Small intestine (tissue), 7 donors: ENCODE results near the gene APOA4. TPM values are rescaled to one million over a fixed set of nuclear protein-coding genes. Genes with fewer than 3 reads are reported as not detected.
"Not testable (repeated sequence)": the region's sequence is repeated elsewhere in the genome, so short reads cannot be mapped to it uniquely, and the experiment has no call there.

Experiments used
- DNase-seq, 2 donors: peaks; one replicate each; pipeline versions ENCODE4 v3.0.0 to v3.0.0-alpha.2; 2013
- FAIRE-seq: peaks from 2 replicates; lab custom pipeline; 2012; peaks lifted over from hg19 to GRCh38; lab: Jason Lieb, UNC
- H3K27ac ChIP-seq, 3 donors: one replicate each; pipeline ENCODE4 v1.5.1; 2013; ENCODE audit warnings: low read length in 2 of 3, mild to moderate bottlenecking in 2 of 3, control low read depth in 1 of 3, inconsistent platforms in 1 of 3, low read depth in 1 of 3, moderate library complexity in 1 of 3
- H3K27me3 ChIP-seq, 3 donors: one replicate each; pipeline ENCODE4 v1.6.1; 2013; ENCODE audit warnings: low read length in 3 of 3, inconsistent platforms in 1 of 3; ENCODE audit not compliant: control insufficient read depth in 3 of 3, insufficient read depth in 3 of 3
- H3K36me3 ChIP-seq, 3 donors: one replicate each; pipeline ENCODE4 v1.6.1; 2013; ENCODE audit warnings: low read length in 3 of 3, inconsistent platforms in 1 of 3, low read depth in 1 of 3, mild to moderate bottlenecking in 1 of 3, moderate library complexity in 1 of 3; ENCODE audit not compliant: control insufficient read depth in 3 of 3, insufficient read depth in 2 of 3
- H3K4me1 ChIP-seq, 3 donors: one replicate each; pipeline ENCODE4 v1.6.1; 2013; ENCODE audit warnings: low read length in 2 of 3, inconsistent platforms in 1 of 3, low read depth in 1 of 3, mild to moderate bottlenecking in 1 of 3, moderate library complexity in 1 of 3; ENCODE audit not compliant: control insufficient read depth in 3 of 3, insufficient read depth in 2 of 3
- H3K4me3 ChIP-seq, 3 donors: one replicate each; pipeline ENCODE4 v1.5.1; 2013; ENCODE audit warnings: low read length in 3 of 3, control low read depth in 1 of 3, inconsistent platforms in 1 of 3, low read depth in 1 of 3, mild to moderate bottlenecking in 1 of 3, moderate library complexity in 1 of 3
- H3K9me3 ChIP-seq, 2 donors: one replicate each; pipeline ENCODE4 v1.6.1; 2013; ENCODE audit warnings: low read depth in 1 of 2, low read length in 1 of 2; ENCODE audit not compliant: control insufficient read depth in 2 of 2, insufficient read depth in 1 of 2
- WGBS, 3 donors: extraction: QIAGEN DNeasy Blood & Tissue Kit; methylation state at CpG; one replicate each; pipeline ENCODE4 v1.1.7; 2013; 5-methylcytosine and 5-hydroxymethylcytosine counted together
- polyA plus RNA-seq, 4 donors: library from polyadenylated mRNA; stranded (reverse) in 3 of 4; unstranded in 1 of 4; fragments of 200-250 nt in 3 of 4; fragments of 120-200 nt in 1 of 4; gene quantifications; one replicate each; pipeline versions ENCODE4 v1.2.1 to v1.2.3, GENCODE V29; 2013
- donor health status: healthy with polysubstance abuse.
- donor health status: control.
- donor health status: control.
- donor health status: Bipolar disorder and iron deficiency.
- donor health status: healthy.

The APOA4 gene
- polyA plus RNA-seq, 4 donors = 338 to 9,049 (median 4,672) TPM

- FAIRE-seq (no peak), DNase-seq (peak; percentile 64 to 92)
- Histone ChIP-seq H3K4me3 (no peak overlapping the region), H3K27me3 (no peaks in the 10 kb centered on the region), H3K4me1 (peaks cover 0 to 25% (median 0%) of the 10 kb centered on the region in 3 donors), H3K36me3 (peaks cover 0 to 2% (median 0%) of the 10 kb centered on the region in 3 donors), H3K9me3 (peaks cover 0 to 5% of the 10 kb centered on the region in 2 donors), H3K27ac (peak overlapping the region; percentile 52 to 79 (median 52))
- WGBS, 3 donors = 35 to 60% (median 51%) methylated on average over 5 of the region's 5 CpGs
These were observed 9.2 kb downstream of the APOA4 start for GRCh38 chr11:116813781-116814471.

- Histone ChIP-seq H3K27ac (peak overlapping the region; percentile 7 to 79 (median 52)), H3K36me3 (no peaks in the 10 kb centered on the region), H3K4me3 (no peak overlapping the region), H3K27me3 (no peaks in the 10 kb centered on the region), H3K4me1 (peaks cover 0 to 31% (median 0%) of the 10 kb centered on the region in 3 donors), H3K9me3 (peaks cover 0 to 5% of the 10 kb centered on the region in 2 donors)
- 72 to 90% (median 84%) methylated on average over 1 of the region's 1 CpG for WGBS, 3 donors
- DNase-seq (no peak), FAIRE-seq (no peak)
These were observed 9.9 kb downstream of the APOA4 start for GRCh38 chr11:116813170-116813569.

DNA sequence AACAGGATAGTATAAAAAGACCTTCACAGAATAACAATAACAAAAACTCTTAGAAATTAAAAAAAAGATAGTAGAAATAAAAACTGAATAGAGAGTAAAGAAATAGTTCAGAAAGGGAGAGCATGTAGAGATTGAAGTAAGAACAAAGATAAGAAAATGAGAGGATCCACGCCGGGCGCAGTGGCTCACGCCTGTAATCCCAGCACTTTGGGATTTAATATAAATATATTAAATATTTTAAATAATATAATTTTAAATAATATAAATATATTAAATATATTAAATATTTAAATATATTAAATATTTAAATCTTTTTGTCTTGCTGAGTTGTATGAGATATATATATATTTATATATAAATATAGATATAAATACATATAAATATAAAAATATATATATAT is 11.0 kb downstream of the APOA4 start:
- 86 to 99% (median 97%) methylated on average over 4 of the region's 4 CpGs for WGBS, 3 donors
- FAIRE-seq = peak; percentile 99

DNA sequence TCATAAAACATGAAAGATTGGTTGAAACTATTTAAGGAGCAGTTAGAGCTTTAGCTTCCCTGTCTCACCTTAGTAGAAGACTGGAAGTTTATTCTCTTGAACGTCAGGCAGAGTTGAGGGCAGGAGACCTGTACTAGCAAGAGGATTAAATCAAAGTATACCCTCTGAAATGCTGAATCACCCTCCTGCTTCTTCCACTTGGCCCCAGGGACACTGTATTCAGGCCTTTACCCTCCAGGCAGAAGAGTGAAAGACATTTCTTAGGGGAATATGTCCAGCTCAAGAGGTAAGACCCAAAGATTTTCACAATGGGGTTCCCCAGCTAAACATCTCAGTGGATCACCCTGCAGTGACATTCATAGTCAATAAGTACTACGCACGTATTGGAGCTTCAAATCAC is 11.9 kb downstream of the APOA4 start:
- peaks cover 0 to 43% (median 2%) of the 10 kb centered on the region in 3 donors for H3K4me1 ChIP-seq
- H3K27ac ChIP-seq = no peak overlapping the region
- H3K27me3 ChIP-seq = no peaks in the 10 kb centered on the region
- H3K9me3 ChIP-seq = peaks cover 0 to 5% of the 10 kb centered on the region in 2 donors
- DNase-seq (peak in 1 of 2 donors; percentile 15), FAIRE-seq (no peak)
- WGBS, 3 donors = 82 to 94% (median 86%) methylated on average over 3 of the region's 3 CpGs
- H3K36me3 ChIP-seq = no peaks in the 10 kb centered on the region
- H3K4me3 ChIP-seq = no peak overlapping the region

More for the DNA sequence above, 11.0 kb downstream of the APOA4 start:
- no peaks in the 10 kb centered on the region for H3K36me3 ChIP-seq
- H3K9me3 ChIP-seq = peaks cover 0 to 5% of the 10 kb centered on the region in 2 donors
- peaks cover 0 to 38% (median 2%) of the 10 kb centered on the region in 3 donors for H3K4me1 ChIP-seq
- no peaks in the 10 kb centered on the region for H3K27me3 ChIP-seq
- H3K4me3 ChIP-seq = no peak overlapping the region
- no peak for DNase-seq
- H3K27ac ChIP-seq = no peak overlapping the region

GRCh38 chr11:116808262-116809175 is 14.6 kb downstream of the APOA4 start:
- Histone ChIP-seq H3K27ac (peak overlapping the region; percentile 74 to 98 (median 84)), H3K4me3 (no peak overlapping the region), H3K9me3 (peaks cover 0 to 5% of the 10 kb centered on the region in 2 donors)

DNA sequence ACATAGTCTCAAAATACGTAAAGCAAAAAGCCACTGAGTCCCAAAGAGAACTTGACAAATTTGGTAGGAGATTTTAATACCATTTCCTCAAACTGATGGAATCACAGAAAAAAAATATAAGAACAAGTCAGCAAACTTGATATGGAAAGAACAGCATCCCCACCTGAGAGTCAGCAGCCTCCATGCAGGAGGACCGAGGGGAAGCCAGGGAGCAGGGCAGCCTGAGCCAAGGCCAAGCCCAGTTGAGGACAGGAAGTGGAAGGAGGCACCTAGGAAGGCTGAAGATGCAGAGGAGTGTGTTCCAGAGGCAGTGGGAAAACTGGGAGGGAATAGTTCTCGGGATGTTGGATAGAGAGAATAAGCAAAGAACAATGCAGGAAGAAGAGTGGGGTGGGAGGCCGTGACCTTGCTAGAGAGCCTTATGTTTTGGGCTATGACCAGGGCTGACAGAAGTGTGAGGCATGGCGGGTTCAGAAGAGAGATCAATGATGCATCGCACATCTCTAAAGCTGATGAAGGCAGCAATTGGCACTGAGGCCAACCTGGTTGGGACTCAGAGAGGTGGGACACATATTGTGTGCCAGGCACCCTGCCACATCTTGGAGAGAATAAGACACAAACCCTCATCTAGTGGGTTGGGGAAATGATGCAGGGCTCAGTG is 15.4 kb downstream of the APOA4 start:
- Histone ChIP-seq H3K4me1 (peaks cover 0 to 23% (median 2%) of the 10 kb centered on the region in 3 donors), H3K9me3 (no peaks in the 10 kb centered on the region), H3K27ac (peak overlapping the region; percentile 25 to 85 (median 71)), H3K4me3 (no peak overlapping the region), H3K36me3 (no peaks in the 10 kb centered on the region), H3K27me3 (no peaks in the 10 kb centered on the region)
- FAIRE-seq (no peak), DNase-seq (no peak)
- 76 to 84% (median 79%) methylated on average over 6 of the region's 6 CpGs for WGBS, 3 donors

More at GRCh38 chr11:116808262-116809175, 14.6 kb downstream of the APOA4 start:
- peak; percentile 88 to 92 for DNase-seq
- Histone ChIP-seq H3K27me3 (no peaks in the 10 kb centered on the region), H3K36me3 (no peaks in the 10 kb centered on the region), H3K4me1 (peaks cover 0 to 29% (median 2%) of the 10 kb centered on the region in 3 donors)
- 14 to 58% (median 27%) methylated on average over 14 of the region's 14 CpGs for WGBS, 3 donors
- FAIRE-seq = no peak

DNA sequence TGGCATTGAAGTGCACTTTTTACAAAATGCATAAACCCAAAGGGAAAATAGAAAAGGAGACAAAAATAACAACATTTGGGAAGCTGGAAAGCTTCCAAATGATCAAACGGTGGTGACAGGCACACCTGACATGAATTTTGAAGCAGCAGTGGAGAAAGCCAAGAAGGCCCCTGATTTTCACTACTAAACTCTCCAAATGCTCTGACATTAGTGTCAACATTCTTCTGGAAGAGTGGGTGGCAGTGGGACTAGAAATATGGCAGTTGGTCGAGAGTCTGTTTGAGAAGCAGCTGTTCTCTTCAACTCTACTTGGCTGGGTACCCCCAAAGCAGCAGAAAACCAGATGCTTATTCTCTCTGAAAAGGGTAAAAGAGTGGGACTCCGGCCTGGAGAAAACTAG is 19.1 kb downstream of the APOA4 start:
- Histone ChIP-seq H3K9me3 (no peaks in the 10 kb centered on the region), H3K27me3 (no peaks in the 10 kb centered on the region)
- 53 to 63% (median 57%) methylated on average over 3 of the region's 3 CpGs for WGBS, 3 donors

GRCh38 chr11:116801662-116802061 is 21.4 kb downstream of the APOA4 start:
- not testable (repeated sequence) for H3K27me3 ChIP-seq, H3K36me3 ChIP-seq, H3K4me3 ChIP-seq, H3K27ac ChIP-seq, H3K4me1 ChIP-seq, FAIRE-seq, DNase-seq, H3K9me3 ChIP-seq

More for the DNA sequence above, 19.1 kb downstream of the APOA4 start:
- Histone ChIP-seq H3K4me3 (no peak overlapping the region), H3K27ac (no peak overlapping the region), H3K36me3 (no peaks in the 10 kb centered on the region), H3K4me1 (peaks cover 0 to 18% (median 2%) of the 10 kb centered on the region in 3 donors)
- FAIRE-seq = no peak
- no peak for DNase-seq
